ENCODE data around the gene ERAL1. TPM values are rescaled to one million over a fixed set of nuclear protein-coding genes. Genes with fewer than 3 reads are reported as not detected.
"Not testable (repeated sequence)": the region's sequence is repeated elsewhere in the genome, so short reads cannot be mapped to it uniquely, and the experiment has no call there.

The ERAL1 gene
- total RNA-seq, 6 experiments from 2014 or later, result 21.6 to 47.1 (median 23.4) TPM

- intact Hi-C loops (cut with DNase I), result no loop called here
- TF ChIP-seq POLR2A (IDR thresholded peaks at IDR 0.05) (no peak), CTCF (IDR thresholded peaks at IDR 0.05) (no peak)
- no peak overlapping the region for H3K27ac ChIP-seq
- WGBS (ENCODE audit: insufficient coverage, low coverage, low lambda C conversion rate, missing lambda C conversion rate), result 74% methylated on average over 3 of the region's 3 CpGs
- H3K4me1 ChIP-seq, result no peaks in the 10 kb centered on the region
- H3K27me3 ChIP-seq, result no peaks in the 10 kb centered on the region
- H3K9me3 ChIP-seq, result no peaks in the 10 kb centered on the region
- ATAC-seq, result no peak
- H3K36me3 ChIP-seq, result peaks cover 0 to 6% (median 2%) of the 10 kb centered on the region in 4 donors
- no peak overlapping the region for H3K4me3 ChIP-seq
- no peak for DNase-seq
Observed at GRCh38 chr17:28874750-28875149, 19.9 kb downstream of the ERAL1 start.

- no peak for TF ChIP-seq POLR2A (IDR thresholded peaks at IDR 0.05)
- no peak for TF ChIP-seq CTCF (IDR thresholded peaks at IDR 0.05)
- no peaks in the 10 kb centered on the region for H3K9me3 ChIP-seq
- no peaks in the 10 kb centered on the region for H3K4me1 ChIP-seq
- no peak for DNase-seq
- H3K36me3 ChIP-seq, result peaks cover 1 to 18% (median 9%) of the 10 kb centered on the region in 4 donors
- H3K27me3 ChIP-seq, result no peaks in the 10 kb centered on the region
- 64% methylated on average over 1 of the region's 1 CpG for WGBS (ENCODE audit: insufficient coverage, low coverage, low lambda C conversion rate, missing lambda C conversion rate)
- ATAC-seq, result peak in 1 of 4 donors; percentile 18
- H3K4me3 ChIP-seq, result no peak overlapping the region
- intact Hi-C loops (cut with DNase I), result no loop called here
- no peak overlapping the region for H3K27ac ChIP-seq
Observed at GRCh38 chr17:28875848-28876550, 21.2 kb downstream of the ERAL1 start.

GRCh38 chr17:28877150-28877711, 22.4 kb downstream of the ERAL1 start:
- ATAC-seq; H3K27ac ChIP-seq; H3K4me3 ChIP-seq; intact Hi-C loops (cut with DNase I); H3K4me1 ChIP-seq; DNase-seq; H3K27me3 ChIP-seq; H3K9me3 ChIP-seq: not testable (repeated sequence)
- peaks cover 12 to 31% (median 20%) of the 10 kb centered on the region in 4 donors for H3K36me3 ChIP-seq
- WGBS (ENCODE audit: insufficient coverage, low coverage, low lambda C conversion rate, missing lambda C conversion rate), result 63% methylated on average over 3 of the region's 6 CpGs

DNA sequence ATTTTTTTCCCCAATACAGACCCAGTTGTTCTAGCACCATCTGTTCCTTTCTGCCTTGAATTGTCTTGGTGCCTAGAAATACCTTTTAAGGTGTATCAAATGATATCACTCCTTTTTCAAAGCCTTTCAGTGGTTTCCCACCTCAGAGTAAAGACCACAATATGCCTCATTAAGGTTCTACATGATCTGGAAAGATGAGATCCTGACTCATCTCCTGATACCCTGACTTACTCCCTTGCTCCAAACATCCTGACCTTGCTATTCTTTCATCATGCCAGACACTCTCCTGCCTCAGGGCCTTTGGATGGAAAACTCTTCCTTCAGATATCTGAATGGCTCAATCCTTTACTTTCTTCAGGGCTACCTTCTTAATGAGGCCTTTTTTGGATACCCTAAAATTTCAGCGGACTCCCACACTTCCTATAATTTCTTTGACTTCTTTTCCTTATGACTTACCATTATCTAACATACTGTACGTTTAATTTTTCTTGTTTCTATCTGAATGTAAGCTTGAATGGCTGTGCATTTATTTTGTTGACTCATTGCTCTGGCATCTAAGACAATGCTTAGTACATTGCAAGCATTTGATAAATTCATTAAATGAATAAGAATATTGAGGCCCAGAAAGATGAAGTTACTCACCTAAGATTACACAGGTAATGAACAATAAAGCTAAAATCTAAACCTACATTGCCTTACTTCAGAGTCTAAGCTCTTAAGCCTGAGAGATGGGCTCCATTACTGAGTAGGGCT, 23.5 kb downstream of the ERAL1 start:
- intact Hi-C loops (cut with DNase I), result no loop called here
- ATAC-seq (no peak), DNase-seq (no peak)
- H3K4me3 ChIP-seq, result no peak overlapping the region
- H3K27ac ChIP-seq, result no peak overlapping the region
- peaks cover 12 to 40% (median 24%) of the 10 kb centered on the region in 4 donors for H3K36me3 ChIP-seq
- TF ChIP-seq CTCF (IDR thresholded peaks at IDR 0.05) (no peak), POLR2A (IDR thresholded peaks at IDR 0.05) (no peak)
- no peaks in the 10 kb centered on the region for H3K9me3 ChIP-seq
- WGBS (ENCODE audit: insufficient coverage, low coverage, low lambda C conversion rate, missing lambda C conversion rate), result 83% methylated on average over 2 of the region's 2 CpGs
- H3K27me3 ChIP-seq, result no peaks in the 10 kb centered on the region
- H3K4me1 ChIP-seq, result no peaks in the 10 kb centered on the region

- H3K9me3 ChIP-seq, result no peaks in the 10 kb centered on the region
- no peak for TF ChIP-seq POLR2A (IDR thresholded peaks at IDR 0.05)
- TF ChIP-seq CTCF (IDR thresholded peaks at IDR 0.05), result peak in 3 of 4 donors; percentile 12 to 31 (median 16)
- no peaks in the 10 kb centered on the region for H3K27me3 ChIP-seq
- ATAC-seq (peak; percentile 47 to 69 (median 55)), DNase-seq (no peak)
- H3K27ac ChIP-seq, result no peak overlapping the region
- intact Hi-C loops (cut with DNase I), result no loop called here
- H3K36me3 ChIP-seq, result peaks cover 12 to 46% (median 24%) of the 10 kb centered on the region in 4 donors
- 80% methylated on average over 1 of the region's 4 CpGs for WGBS (ENCODE audit: insufficient coverage, low coverage, low lambda C conversion rate, missing lambda C conversion rate)
- no peaks in the 10 kb centered on the region for H3K4me1 ChIP-seq
- no peak overlapping the region for H3K4me3 ChIP-seq
Observed at GRCh38 chr17:28878981-28879380, 24.2 kb downstream of the ERAL1 start.
